ENCODE data around the gene PIGZ.

DNA sequence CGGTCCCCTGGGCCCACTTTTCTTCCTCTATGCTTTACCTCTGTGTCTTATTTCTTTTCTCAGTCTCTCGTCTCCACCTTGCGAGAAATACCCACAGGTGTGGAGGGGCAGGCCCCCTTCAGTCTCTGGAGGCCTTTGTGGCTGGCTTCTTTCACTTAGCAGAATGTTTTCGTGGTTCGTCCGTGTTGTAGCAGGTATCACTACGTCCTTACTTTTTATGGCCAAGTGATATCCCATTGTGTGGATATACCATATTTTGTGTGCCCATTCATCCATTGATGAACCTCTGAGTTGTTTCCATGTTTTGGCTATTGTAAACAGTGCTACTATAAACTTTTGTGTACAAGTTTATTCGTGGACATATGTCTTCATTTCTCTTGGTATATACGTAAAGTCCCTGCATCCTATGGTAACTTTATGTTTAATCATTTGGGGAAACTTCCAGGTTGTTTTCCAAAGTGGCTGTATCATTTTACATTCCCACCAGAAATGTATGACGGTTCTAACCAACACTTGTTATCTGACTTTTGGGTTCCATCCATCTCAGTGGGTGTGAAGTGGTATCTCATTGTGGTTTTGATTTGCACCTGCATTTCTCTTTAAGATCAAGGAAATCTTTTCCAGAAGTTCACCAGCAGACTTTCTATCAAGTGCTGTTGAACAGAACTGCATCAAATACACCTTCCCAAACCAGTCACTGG is 5.6 kb downstream of the PIGZ start:
- TF ChIP-seq, protein P1, sequence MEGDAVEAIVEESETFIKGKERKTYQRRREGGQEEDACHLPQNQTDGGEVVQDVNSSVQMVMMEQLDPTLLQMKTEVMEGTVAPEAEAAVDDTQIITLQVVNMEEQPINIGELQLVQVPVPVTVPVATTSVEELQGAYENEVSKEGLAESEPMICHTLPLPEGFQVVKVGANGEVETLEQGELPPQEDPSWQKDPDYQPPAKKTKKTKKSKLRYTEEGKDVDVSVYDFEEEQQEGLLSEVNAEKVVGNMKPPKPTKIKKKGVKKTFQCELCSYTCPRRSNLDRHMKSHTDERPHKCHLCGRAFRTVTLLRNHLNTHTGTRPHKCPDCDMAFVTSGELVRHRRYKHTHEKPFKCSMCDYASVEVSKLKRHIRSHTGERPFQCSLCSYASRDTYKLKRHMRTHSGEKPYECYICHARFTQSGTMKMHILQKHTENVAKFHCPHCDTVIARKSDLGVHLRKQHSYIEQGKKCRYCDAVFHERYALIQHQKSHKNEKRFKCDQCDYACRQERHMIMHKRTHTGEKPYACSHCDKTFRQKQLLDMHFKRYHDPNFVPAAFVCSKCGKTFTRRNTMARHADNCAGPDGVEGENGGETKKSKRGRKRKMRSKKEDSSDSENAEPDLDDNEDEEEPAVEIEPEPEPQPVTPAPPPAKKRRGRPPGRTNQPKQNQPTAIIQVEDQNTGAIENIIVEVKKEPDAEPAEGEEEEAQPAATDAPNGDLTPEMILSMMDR (IDR thresholded peaks at IDR 0.05), result no peak
- TF ChIP-seq POLR2A (IDR thresholded peaks at IDR 0.05), result no peak
